ENCODE data around the gene DDX25. TPM values are rescaled to one million over a fixed set of nuclear protein-coding genes. Genes with fewer than 3 reads are reported as not detected.

The DDX25 gene
- total RNA-seq, 1 experiment from 2014 or later: not detected

DNA sequence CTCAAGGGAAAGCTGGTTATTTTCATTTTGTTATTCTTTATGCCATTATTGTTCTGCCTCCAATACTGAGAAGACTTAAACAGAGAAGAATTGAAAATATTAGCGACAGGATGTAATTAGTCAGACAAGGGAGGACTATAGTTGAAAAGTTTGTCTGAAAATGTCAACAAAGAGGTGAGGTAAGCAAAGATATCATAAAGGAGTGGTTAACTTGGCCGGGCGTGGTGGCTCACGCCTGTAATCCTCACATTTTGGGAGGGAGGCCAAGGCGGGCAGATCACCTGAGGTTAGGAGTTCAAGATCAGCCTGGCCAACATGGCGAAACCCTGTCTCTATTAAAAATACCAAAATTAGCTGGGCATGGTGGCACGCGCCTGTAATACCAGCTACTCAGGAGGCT lies 20.9 kb upstream of the DDX25 start:
- Histone ChIP-seq H3K9me2 (replicated peaks; ENCODE audit: low read length) (no peaks in the 10 kb centered on the region), H3K9ac (ENCODE audit: low read length) (no peak overlapping the region), H3K4me2 (ENCODE audit: low read length) (peak overlapping the region; percentile 18), H2AFZ (ENCODE audit: low read length) (no peak overlapping the region), H3K9me3 (ENCODE audit: low read length) (no peaks in the 10 kb centered on the region), H3K27me3 (ENCODE audit: low read length) (no peaks in the 10 kb centered on the region), H3K27ac (ENCODE audit: low read length) (no peak overlapping the region; the same call in 1 of the 2 replicates), H3F3A (ENCODE audit: low read length, unreplicated experiment) (no peaks in the 10 kb centered on the region), H3K4me1 (ENCODE audit: insufficient read depth, low read length) (peaks cover 30% of the 10 kb centered on the region), H3K79me2 (ENCODE audit: low read length) (peaks cover 27% of the 10 kb centered on the region), H4K20me1 (ENCODE audit: low read length) (no peaks in the 10 kb centered on the region), H3K36me3 (ENCODE audit: low read depth, low read length) (no peaks in the 10 kb centered on the region), H3K4me3 (ENCODE audit: low read length) (no peak overlapping the region)
- ChIA-PET CTCF (interaction anchor here (0.7 kb wide), 1 partner anchor 549 kb away, joined by 3 read pairs; no protein-coding TSS in a partner anchor), POLR2A (ENCODE audit: unreplicated experiment) (no interaction called here)
- intact Hi-C loops (cut with micrococcal nuclease): loop anchor here (10.0 kb wide), 1 partner anchor 319 kb away; the partner anchor contains the start of gene EI24
- BruUV-seq (replicated peaks): no TSS peak
- TF ChIP-seq EZH2 (IDR thresholded peaks at IDR 0.05; ENCODE audit: low read length, unreplicated experiment) (no peak), EZH2phosphoT487 (IDR thresholded peaks at IDR 0.05; ENCODE audit: borderline replicate concordance, low read length) (no peak)
- TF ChIP-seq, protein P1, sequence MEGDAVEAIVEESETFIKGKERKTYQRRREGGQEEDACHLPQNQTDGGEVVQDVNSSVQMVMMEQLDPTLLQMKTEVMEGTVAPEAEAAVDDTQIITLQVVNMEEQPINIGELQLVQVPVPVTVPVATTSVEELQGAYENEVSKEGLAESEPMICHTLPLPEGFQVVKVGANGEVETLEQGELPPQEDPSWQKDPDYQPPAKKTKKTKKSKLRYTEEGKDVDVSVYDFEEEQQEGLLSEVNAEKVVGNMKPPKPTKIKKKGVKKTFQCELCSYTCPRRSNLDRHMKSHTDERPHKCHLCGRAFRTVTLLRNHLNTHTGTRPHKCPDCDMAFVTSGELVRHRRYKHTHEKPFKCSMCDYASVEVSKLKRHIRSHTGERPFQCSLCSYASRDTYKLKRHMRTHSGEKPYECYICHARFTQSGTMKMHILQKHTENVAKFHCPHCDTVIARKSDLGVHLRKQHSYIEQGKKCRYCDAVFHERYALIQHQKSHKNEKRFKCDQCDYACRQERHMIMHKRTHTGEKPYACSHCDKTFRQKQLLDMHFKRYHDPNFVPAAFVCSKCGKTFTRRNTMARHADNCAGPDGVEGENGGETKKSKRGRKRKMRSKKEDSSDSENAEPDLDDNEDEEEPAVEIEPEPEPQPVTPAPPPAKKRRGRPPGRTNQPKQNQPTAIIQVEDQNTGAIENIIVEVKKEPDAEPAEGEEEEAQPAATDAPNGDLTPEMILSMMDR (conservative IDR thresholded peaks at IDR 0.05; ENCODE audit: low read depth, low read length): no peak
- ATAC-seq (no peak), DNase-seq (peak; percentile 69)

DNA sequence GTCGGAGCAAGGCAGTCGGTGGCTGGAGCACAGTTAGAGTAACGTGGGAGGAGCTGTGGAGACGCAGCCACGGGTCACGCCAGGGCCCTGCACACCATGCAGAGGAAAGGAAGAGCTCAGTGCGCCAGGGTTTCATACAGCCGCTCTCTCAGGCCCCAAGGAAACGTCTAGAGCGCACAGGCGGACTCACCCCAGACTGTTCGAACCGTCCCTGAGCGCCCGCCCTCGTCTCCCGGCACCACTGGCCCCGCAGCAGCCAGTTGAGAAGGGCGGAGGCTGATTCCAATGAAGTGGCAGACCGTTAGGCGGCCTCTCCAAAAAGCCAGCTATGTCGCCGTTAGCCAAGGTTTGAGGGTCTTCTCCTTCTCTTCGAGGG lies 17.3 kb upstream of the DDX25 start:
- peak; percentile 35 for ATAC-seq

More for the DNA sequence above, 17.3 kb upstream of the DDX25 start:
- Histone ChIP-seq H3F3A (ENCODE audit: low read length, unreplicated experiment) (peaks cover 17% of the 10 kb centered on the region), H3K27ac (ENCODE audit: low read length) (peak overlapping the region; percentile 87), H2AFZ (ENCODE audit: low read length) (peak overlapping the region; percentile 92), H3K4me2 (ENCODE audit: low read length) (peak overlapping the region; percentile 86), H4K20me1 (ENCODE audit: low read length) (0 out of 2 replicates have a peak, but pooled peaks cover 15% of the 10 kb centered on the region), H3K9ac (ENCODE audit: low read length) (peak overlapping the region; percentile 74), H3K9me3 (ENCODE audit: low read length) (no peaks in the 10 kb centered on the region), H3K9me2 (replicated peaks; ENCODE audit: low read length) (no peaks in the 10 kb centered on the region), H3K4me3 (ENCODE audit: low read length) (peak overlapping the region; percentile 83), H3K27me3 (ENCODE audit: low read length) (no peaks in the 10 kb centered on the region), H3K79me2 (ENCODE audit: low read length) (peaks cover 60% of the 10 kb centered on the region), H3K36me3 (ENCODE audit: low read depth, low read length) (no peaks in the 10 kb centered on the region), H3K4me1 (ENCODE audit: insufficient read depth, low read length) (peaks cover 54% of the 10 kb centered on the region)
- ChIA-PET CTCF (interaction anchor here (2.1 kb wide), 1 partner anchor 16 kb away, joined by 4 read pairs; the partner anchor contains the start of gene PUS3), POLR2A (ENCODE audit: unreplicated experiment) (interaction anchor here (0.6 to 1.0 kb wide), 3 partner anchors 175 to 1011 kb away, joined by 3 read pairs; partner anchors contain the start of gene EI24)
- TSS peak; percentile 57 for BruUV-seq (replicated peaks)
- intact Hi-C loops (cut with micrococcal nuclease): loop anchor here (5.0 to 10.0 kb wide), 2 partner anchors 260 to 322 kb away; partner anchors contain the start of genes CHEK1 and EI24
- no peak for TF ChIP-seq EZH2 (IDR thresholded peaks at IDR 0.05; ENCODE audit: low read length, unreplicated experiment)
- TF ChIP-seq, protein P1 (conservative IDR thresholded peaks at IDR 0.05; ENCODE audit: low read depth, low read length): no peak
- no peak for TF ChIP-seq EZH2phosphoT487 (IDR thresholded peaks at IDR 0.05; ENCODE audit: borderline replicate concordance, low read length)
- peak; percentile 63 for DNase-seq
